ENCODE results near the gene FAM13A. TPM values are rescaled to one million over a fixed set of nuclear protein-coding genes. Genes with fewer than 3 reads are reported as not detected.

The FAM13A gene
- total and polyA plus RNA-seq, 2 of the 13 experiments (the other 11 are each of a cell fraction or from before 2014, with no cell fraction given): 1.2 to 36.2 TPM

GRCh38 chr4:88697588-88698329, 359.2 kb downstream of the FAM13A start, which contains the start of gene NAP1L5 (continued):
- TF ChIP-seq ZNF292 (CRISPR knock-in tag; IDR thresholded peaks at IDR 0.05; ENCODE audit: borderline replicate concordance, low read depth): peak; percentile 56; the same call in 1 of the 2 replicates
- TF ChIP-seq GABPB1 (CRISPR knock-in tag; IDR thresholded peaks at IDR 0.05): peak; percentile 31; the same call in 1 of the 2 replicates
- TF ChIP-seq HMGXB4 (CRISPR knock-in tag; IDR thresholded peaks at IDR 0.05; ENCODE audit: borderline replicate concordance in 1 of 2, low read depth in 1 of 2): peak in 1 of 2 experiments; percentile 32; a peak in 1 of 4 replicates
- TF ChIP-seq ZNF496 (CRISPR knock-in tag; IDR thresholded peaks at IDR 0.05; ENCODE audit: insufficient replicate concordance): no peak
- no peak for TF ChIP-seq HCFC1 (IDR thresholded peaks at IDR 0.05; ENCODE audit: low read depth, low read length)
- TF ChIP-seq KMT2A (CRISPR knock-in tag; IDR thresholded peaks at IDR 0.05): 0 out of 2 replicates have a peak, but pooled peaks have one; percentile 51
- TF ChIP-seq ZNF335 (CRISPR knock-in tag; IDR thresholded peaks at IDR 0.05): no peak
- TF ChIP-seq ZNF609 (CRISPR knock-in tag; IDR thresholded peaks at IDR 0.05; ENCODE audit: borderline replicate concordance): no peak
- TF ChIP-seq E2F5 (CRISPR knock-in tag; conservative IDR thresholded peaks at IDR 0.05): no peak
- 0 out of 2 replicates have a peak, but pooled peaks have one; percentile 25 for TF ChIP-seq ARNTL (CRISPR knock-in tag; IDR thresholded peaks at IDR 0.05)
- peak; percentile 41; the same call in 1 of the 2 replicates for TF ChIP-seq UBTF (CRISPR knock-in tag; IDR thresholded peaks at IDR 0.05)
- no peak for TF ChIP-seq ZNF230 (CRISPR knock-in tag; IDR thresholded peaks at IDR 0.05)
- no peak for TF ChIP-seq ZNF780A (CRISPR knock-in tag; IDR thresholded peaks at IDR 0.05)
- no peak for TF ChIP-seq ZBTB7A (CRISPR knock-in tag; IDR thresholded peaks at IDR 0.05)
- no peak for TF ChIP-seq TEAD2 (CRISPR knock-in tag; IDR thresholded peaks at IDR 0.05)
- TF ChIP-seq CREM (IDR thresholded peaks at IDR 0.05): no peak
- TF ChIP-seq CREM (CRISPR knock-in tag; IDR thresholded peaks at IDR 0.05): no peak
- no peak for TF ChIP-seq ZNF629 (CRISPR knock-in tag; conservative IDR thresholded peaks at IDR 0.05)
- TF ChIP-seq HNRNPH1 (optimal IDR thresholded peaks at IDR 0.05; ENCODE audit: low read depth, low read length): no peak
